Transverse colon (tissue), 3 donors: ENCODE results near the gene ARMCX1.

Experiments used
- CTCF ChIP-seq, 5 experiments: fragments of 200-600 bp in 3 of 5; fragments of 450-650 bp in 2 of 5; sonication (generic) in 3 of 5; IDR thresholded peaks; 1 replicate in 2 of 5; 2 replicates in 3 of 5; pipeline ENCODE4 v1.5.1; 2016 to 2017; ENCODE audit warnings: antibody characterized with exemption in 5 of 5, inconsistent platforms in 3 of 5, mild to moderate bottlenecking in 2 of 5, moderate library complexity in 1 of 5
- EP300 ChIP-seq: sonication (generic); formaldehyde crosslinking; IDR thresholded peaks from one replicate; pipeline ENCODE4 v1.6.1; 2017; ENCODE audit warnings: antibody characterized with exemption, low read depth

DNA sequence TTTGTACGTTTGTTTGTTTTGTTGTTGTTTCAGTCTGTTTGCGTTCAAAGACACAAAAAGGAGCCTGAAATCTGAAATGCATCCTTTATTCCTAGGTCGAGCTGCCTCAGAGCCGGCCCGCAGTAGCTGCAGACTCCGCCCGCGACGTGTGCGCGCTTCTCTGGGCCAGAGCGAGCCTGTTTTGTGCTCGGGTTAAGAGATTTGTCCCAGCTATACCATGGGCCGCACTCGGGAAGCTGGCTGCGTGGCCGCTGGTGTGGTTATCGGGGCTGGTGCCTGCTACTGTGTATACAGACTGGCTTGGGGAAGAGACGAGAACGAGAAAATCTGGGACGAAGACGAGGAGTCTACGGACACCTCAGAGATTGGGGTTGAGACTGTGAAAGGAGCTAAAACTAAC, 2.4 kb downstream of the ARMCX1 start:
- no peak for TF ChIP-seq EP300
- TF ChIP-seq CTCF (IDR thresholded peaks at IDR 0.05): no peak
